Panc1 (cell line): Measurements from ENCODE around the gene DPH1. TPM values are rescaled to one million over a fixed set of nuclear protein-coding genes. Genes with fewer than 3 reads are reported as not detected.

Source experiments
- ATAC-seq: fragments of 200-7000 bp; cut with Tn5 transposase; 2 replicates; pipeline ENCODE4 v1.9.1; 2020; ENCODE audit warnings: mild to moderate bottlenecking, moderate library complexity
- BruUV-seq: library from RNA; stranded (reverse); fragments of 400-500 nt; replicated peaks from 2 replicates; lab custom pipeline; 2021; lab: Mats Ljungman, UMichigan
- CTCF ChIA-PET: fragments of 300-600 bp; sonication (Branson Sonifier 250); formaldehyde crosslinking; loops from one replicate; lab custom pipeline; 2022; ENCODE audit warnings: antibody characterized with exemption; lab: Charles Lee
- POLR2A ChIA-PET: fragments of 300-600 bp; sonication (Branson Sonifier 250); formaldehyde crosslinking; loops from one replicate; lab custom pipeline; 2022; ENCODE audit warnings: antibody characterized with exemption; lab: Charles Lee
- DNase-seq: peaks from one replicate; pipeline ENCODE4 v3.0.0-alpha.2; 2010; ENCODE audit warnings: low read depth, low spot score
- H3K27ac ChIP-seq: 2 replicates; pipeline ENCODE4 v1.5.1; 2011; ENCODE audit warnings: mild to moderate bottlenecking, low read length, inconsistent platforms
- H3K27me3 ChIP-seq: fragments of 200-500 bp; sonication (Bioruptor generic); 2 replicates; pipeline ENCODE4 v1.6.0; 2014; ENCODE audit warnings: low read length, inconsistent platforms; ENCODE audit not compliant: control insufficient read depth, insufficient read depth
- H3K36me3 ChIP-seq: fragments of 200-500 bp; sonication (Bioruptor generic); 2 replicates; pipeline ENCODE4 v1.5.1; 2014; ENCODE audit warnings: inconsistent platforms, mild to moderate bottlenecking, low read length, moderate library complexity; ENCODE audit not compliant: control insufficient read depth, insufficient read depth
- H3K4me1 ChIP-seq: 2 replicates; pipeline ENCODE4 v1.5.1; 2011; ENCODE audit warnings: inconsistent platforms, mild to moderate bottlenecking, low read length, moderate library complexity; ENCODE audit not compliant: control insufficient read depth, insufficient read depth
- H3K4me3 ChIP-seq, 2 experiments: 2 replicates each; pipeline ENCODE4 v1.5.1; 2011 to 2012; ENCODE audit warnings: low read depth in 2 of 2, low read length in 2 of 2, mild to moderate bottlenecking in 2 of 2, inconsistent platforms in 1 of 2, moderate library complexity in 1 of 2
- H3K9me3 ChIP-seq: fragments of 200-500 bp; sonication (Bioruptor generic); 2 replicates; pipeline ENCODE4 v1.5.1; 2014; ENCODE audit warnings: low read depth, mild to moderate bottlenecking, inconsistent platforms, low read length, moderate library complexity; ENCODE audit not compliant: control insufficient read depth, insufficient read depth
- CTCF ChIP-seq: fragments of 450-650 bp; IDR thresholded peaks from 2 replicates; pipeline ENCODE4 v1.5.1; 2017; ENCODE audit warnings: mild to moderate bottlenecking
- POLR2AphosphoS5 ChIP-seq: IDR thresholded peaks from 2 replicates; pipeline ENCODE4 v1.6.1; 2012; ENCODE audit warnings: mild to moderate bottlenecking, low read depth, low read length, moderate library complexity
- REST ChIP-seq, 2 experiments: IDR thresholded peaks; 2 replicates each; pipeline ENCODE4 v1.6.1; 2011 to 2012; ENCODE audit warnings: low read depth in 2 of 2, control low read depth in 1 of 2, low read length in 1 of 2, mild to moderate bottlenecking in 1 of 2, moderate library complexity in 1 of 2; ENCODE audit not compliant: insufficient read depth in 1 of 2
- SIN3A ChIP-seq: IDR thresholded peaks from 2 replicates; pipeline ENCODE4 v1.6.1; 2012; ENCODE audit warnings: low read depth, mild to moderate bottlenecking, low read length, moderate library complexity, borderline replicate concordance; ENCODE audit not compliant: insufficient read depth
- TCF7L2 ChIP-seq: IDR thresholded peaks from 2 replicates; pipeline ENCODE4 v1.6.1; 2011; ENCODE audit warnings: mild to moderate bottlenecking, low read depth, low read length, inconsistent platforms
- in situ Hi-C: cut with HindIII; loops from 2 replicates; pipeline ENCODE4 v1.10.0; 2016; ENCODE audit warnings: low sequenced_read_pairs, low pct_unique_long_range_greater_than_20kb
- intact Hi-C: fragments of 100-400 bp; cut with micrococcal nuclease; formaldehyde crosslinking; loops from one replicate; pipeline ENCODE4 v1.10.0; 2022; ENCODE audit not compliant: unreplicated experiment
- total RNA-seq: library from RNA; stranded (reverse); gene quantifications from one replicate; pipeline ENCODE4 v1.2.1, GENCODE V29; 2021; ENCODE audit not compliant: unreplicated experiment

DPH1 gene
- total RNA-seq, 1 experiment from 2014 or later, result 24.3 TPM

GRCh38 chr17:2009737-2010136 lies 20.2 kb upstream of the DPH1 start:
- BruUV-seq, result no TSS peak
- no peak for ATAC-seq
- Histone ChIP-seq H3K9me3 (no peaks in the 10 kb centered on the region), H3K27me3 (no peaks in the 10 kb centered on the region), H3K4me1 (no peaks in the 10 kb centered on the region), H3K27ac (no peak overlapping the region), H3K36me3 (no peaks in the 10 kb centered on the region), H3K4me3 (no peak overlapping the region)
- in situ Hi-C loops, result no loop called here
- no peak for DNase-seq
- intact Hi-C loops, result no loop called here
- CTCF ChIA-PET, result no interaction called here
- POLR2A ChIA-PET, result no interaction called here
- TF ChIP-seq TCF7L2 (no peak), POLR2AphosphoS5 (no peak)

- Histone ChIP-seq H3K27ac (no peak overlapping the region), H3K4me3 (no peak overlapping the region), H3K36me3 (no peaks in the 10 kb centered on the region), H3K27me3 (no peaks in the 10 kb centered on the region), H3K4me1 (no peaks in the 10 kb centered on the region), H3K9me3 (no peaks in the 10 kb centered on the region)
- intact Hi-C loops (no loop called here), in situ Hi-C loops (no loop called here)
- CTCF ChIA-PET, result no interaction called here
- BruUV-seq, result no TSS peak
- DNase-seq, result no peak
- POLR2A ChIA-PET, result no interaction called here
- no peak for TF ChIP-seq POLR2AphosphoS5
- TF ChIP-seq REST (IDR thresholded peaks at IDR 0.05; ENCODE audit: insufficient read depth in 1 of 2, low read depth in 2 of 2, low read length in 1 of 2), result no peak
- TF ChIP-seq SIN3A, result no peak
- TF ChIP-seq CTCF, result no peak
- no peak for TF ChIP-seq TCF7L2
- peak; percentile 20; the same call in 1 of the 2 replicates for ATAC-seq
These were observed 18.3 kb upstream of the DPH1 start for GRCh38 chr17:2011411-2012371.

- BruUV-seq, result no TSS peak
- POLR2A ChIA-PET, result no interaction called here
- CTCF ChIA-PET, result no interaction called here
These were observed 17.5 kb upstream of the DPH1 start for GRCh38 chr17:2012499-2012898.

More at GRCh38 chr17:2012499-2012898, 17.5 kb upstream of the DPH1 start:
- no peak overlapping the region for H3K27ac ChIP-seq
- no peaks in the 10 kb centered on the region for H3K36me3 ChIP-seq
- TF ChIP-seq TCF7L2 (no peak), SIN3A (no peak), POLR2AphosphoS5 (no peak), REST (IDR thresholded peaks at IDR 0.05; ENCODE audit: insufficient read depth in 1 of 2, low read depth in 2 of 2, low read length in 1 of 2) (no peak), CTCF (no peak)
- no peaks in the 10 kb centered on the region for H3K4me1 ChIP-seq
- no peak for DNase-seq
- no peak for ATAC-seq
- H3K4me3 ChIP-seq, result no peak overlapping the region
- in situ Hi-C loops, result no loop called here
- intact Hi-C loops, result no loop called here
- no peaks in the 10 kb centered on the region for H3K9me3 ChIP-seq
- H3K27me3 ChIP-seq, result no peaks in the 10 kb centered on the region
